ENCODE data around the gene IFFO2. TPM values are rescaled to one million over a fixed set of nuclear protein-coding genes. Genes with fewer than 3 reads are reported as not detected.

The IFFO2 gene
- total and polyA plus RNA-seq, 2 of the 13 experiments (the other 11 are each of a cell fraction or from before 2014, with no cell fraction given): 7.3 to 16.7 TPM

DNA sequence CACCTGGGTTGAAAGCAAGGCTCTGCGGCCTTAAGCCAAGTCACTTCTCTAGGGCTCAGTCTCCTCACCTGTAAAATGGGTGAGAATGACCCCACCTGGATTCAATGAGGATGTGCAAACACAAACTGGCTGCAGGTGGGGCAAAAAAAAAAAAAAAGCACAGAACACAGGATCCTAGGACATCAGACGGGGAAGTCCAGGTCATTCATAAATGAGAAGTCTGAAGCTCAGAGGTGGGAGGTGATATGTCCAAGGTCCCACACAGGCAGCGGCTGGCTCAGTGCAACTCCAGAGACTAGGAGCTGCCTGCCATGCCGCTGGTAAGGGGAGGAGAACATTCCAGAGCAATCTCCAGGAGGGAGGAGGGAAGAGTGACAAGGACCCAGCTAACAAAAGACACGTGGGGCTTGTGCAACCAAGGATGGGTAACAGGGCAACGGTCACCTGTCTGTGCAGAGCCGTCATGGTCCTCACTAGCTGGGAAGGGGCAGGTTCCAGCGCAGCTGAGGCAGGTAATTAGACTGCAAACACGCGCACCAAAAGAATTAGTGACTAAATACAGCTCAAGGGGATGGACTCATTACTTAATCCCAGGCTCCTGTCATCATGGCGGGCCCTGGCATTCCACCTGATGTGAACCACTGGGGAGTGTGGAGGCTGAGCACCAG lies 19.5 kb downstream of the IFFO2 start (continued):
- TF ChIP-seq KDM5B (CRISPR knock-in tag; IDR thresholded peaks at IDR 0.05; ENCODE audit: borderline replicate concordance): peak; percentile 57; the same call in 1 of the 2 replicates
- TF ChIP-seq, protein P1, sequence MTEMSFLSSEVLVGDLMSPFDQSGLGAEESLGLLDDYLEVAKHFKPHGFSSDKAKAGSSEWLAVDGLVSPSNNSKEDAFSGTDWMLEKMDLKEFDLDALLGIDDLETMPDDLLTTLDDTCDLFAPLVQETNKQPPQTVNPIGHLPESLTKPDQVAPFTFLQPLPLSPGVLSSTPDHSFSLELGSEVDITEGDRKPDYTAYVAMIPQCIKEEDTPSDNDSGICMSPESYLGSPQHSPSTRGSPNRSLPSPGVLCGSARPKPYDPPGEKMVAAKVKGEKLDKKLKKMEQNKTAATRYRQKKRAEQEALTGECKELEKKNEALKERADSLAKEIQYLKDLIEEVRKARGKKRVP (CRISPR knock-in tag; IDR thresholded peaks at IDR 0.05): no peak
- peak; percentile 36; the same call in 1 of the 2 replicates for TF ChIP-seq ZSCAN9 (CRISPR knock-in tag; IDR thresholded peaks at IDR 0.05; ENCODE audit: borderline replicate concordance)
- TF ChIP-seq ONECUT2 (CRISPR knock-in tag; IDR thresholded peaks at IDR 0.05): no peak
- TF ChIP-seq ZNF891 (CRISPR knock-in tag; IDR thresholded peaks at IDR 0.05): 0 out of 2 replicates have a peak, but pooled peaks have one; percentile 55
- no peak for TF ChIP-seq MTF1 (CRISPR knock-in tag; IDR thresholded peaks at IDR 0.05)
- TF ChIP-seq GATA4 (IDR thresholded peaks at IDR 0.05; ENCODE audit: borderline replicate concordance, low read depth): no peak
- TF ChIP-seq, protein P2, sequence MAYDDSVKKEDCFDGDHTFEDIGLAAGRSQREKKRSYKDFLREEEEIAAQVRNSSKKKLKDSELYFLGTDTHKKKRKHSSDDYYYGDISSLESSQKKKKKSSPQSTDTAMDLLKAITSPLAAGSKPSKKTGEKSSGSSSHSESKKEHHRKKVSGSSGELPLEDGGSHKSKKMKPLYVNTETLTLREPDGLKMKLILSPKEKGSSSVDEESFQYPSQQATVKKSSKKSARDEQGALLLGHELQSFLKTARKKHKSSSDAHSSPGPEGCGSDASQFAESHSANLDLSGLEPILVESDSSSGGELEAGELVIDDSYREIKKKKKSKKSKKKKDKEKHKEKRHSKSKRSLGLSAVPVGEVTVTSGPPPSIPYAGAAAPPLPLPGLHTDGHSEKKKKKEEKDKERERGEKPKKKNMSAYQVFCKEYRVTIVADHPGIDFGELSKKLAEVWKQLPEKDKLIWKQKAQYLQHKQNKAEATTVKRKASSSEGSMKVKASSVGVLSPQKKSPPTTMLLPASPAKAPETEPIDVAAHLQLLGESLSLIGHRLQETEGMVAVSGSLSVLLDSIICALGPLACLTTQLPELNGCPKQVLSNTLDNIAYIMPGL (CRISPR knock-in tag; IDR thresholded peaks at IDR 0.05; ENCODE audit: borderline replicate concordance in 1 of 2, low read depth in 1 of 2): no peak
- TF ChIP-seq ZNF383 (CRISPR knock-in tag; IDR thresholded peaks at IDR 0.05; ENCODE audit: borderline replicate concordance): no peak
- TF ChIP-seq ZNF496 (CRISPR knock-in tag; IDR thresholded peaks at IDR 0.05; ENCODE audit: insufficient replicate concordance): no peak
- peak; percentile 52; the same call in 1 of the 2 replicates for TF ChIP-seq KMT2B (CRISPR knock-in tag; IDR thresholded peaks at IDR 0.05)
- TF ChIP-seq, protein P3, sequence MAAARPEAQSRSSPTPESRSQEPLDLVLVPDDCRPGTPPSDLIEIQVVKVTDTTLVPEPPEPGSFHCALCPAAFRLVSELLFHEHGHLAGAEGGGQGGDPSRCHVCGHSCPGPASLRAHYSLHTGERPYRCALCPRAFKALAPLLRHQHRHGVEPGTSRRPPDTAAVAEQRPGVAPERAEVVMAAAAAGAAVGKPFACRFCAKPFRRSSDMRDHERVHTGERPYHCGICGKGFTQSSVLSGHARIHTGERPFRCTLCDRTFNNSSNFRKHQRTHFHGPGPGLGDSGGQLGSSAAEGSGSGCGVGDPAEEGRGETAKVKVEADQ (CRISPR knock-in tag; IDR thresholded peaks at IDR 0.05; ENCODE audit: borderline replicate concordance): no peak
- peak; percentile 80; the same call in 1 of the 2 replicates for TF ChIP-seq ZNF232 (CRISPR knock-in tag; IDR thresholded peaks at IDR 0.05; ENCODE audit: borderline replicate concordance)
- no peak for TF ChIP-seq SMC3 (IDR thresholded peaks at IDR 0.05; ENCODE audit: low read length)
- no peak for TF ChIP-seq KLF9 (CRISPR knock-in tag; IDR thresholded peaks at IDR 0.05; ENCODE audit: low read depth)
- no peak for TF ChIP-seq PHB2 (IDR thresholded peaks at IDR 0.05; ENCODE audit: partially characterized antibody)
- no peak for TF ChIP-seq MTF2 (CRISPR knock-in tag; IDR thresholded peaks at IDR 0.05; ENCODE audit: borderline replicate concordance)
- TF ChIP-seq, protein P4, sequence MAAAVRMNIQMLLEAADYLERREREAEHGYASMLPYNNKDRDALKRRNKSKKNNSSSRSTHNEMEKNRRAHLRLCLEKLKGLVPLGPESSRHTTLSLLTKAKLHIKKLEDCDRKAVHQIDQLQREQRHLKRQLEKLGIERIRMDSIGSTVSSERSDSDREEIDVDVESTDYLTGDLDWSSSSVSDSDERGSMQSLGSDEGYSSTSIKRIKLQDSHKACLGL (CRISPR knock-in tag; IDR thresholded peaks at IDR 0.05): no peak; the same call in 1 of the 2 replicates
- TF ChIP-seq MED13 (CRISPR knock-in tag; IDR thresholded peaks at IDR 0.05): 0 out of 2 replicates have a peak, but pooled peaks have one; percentile 50
- TF ChIP-seq, protein P5, sequence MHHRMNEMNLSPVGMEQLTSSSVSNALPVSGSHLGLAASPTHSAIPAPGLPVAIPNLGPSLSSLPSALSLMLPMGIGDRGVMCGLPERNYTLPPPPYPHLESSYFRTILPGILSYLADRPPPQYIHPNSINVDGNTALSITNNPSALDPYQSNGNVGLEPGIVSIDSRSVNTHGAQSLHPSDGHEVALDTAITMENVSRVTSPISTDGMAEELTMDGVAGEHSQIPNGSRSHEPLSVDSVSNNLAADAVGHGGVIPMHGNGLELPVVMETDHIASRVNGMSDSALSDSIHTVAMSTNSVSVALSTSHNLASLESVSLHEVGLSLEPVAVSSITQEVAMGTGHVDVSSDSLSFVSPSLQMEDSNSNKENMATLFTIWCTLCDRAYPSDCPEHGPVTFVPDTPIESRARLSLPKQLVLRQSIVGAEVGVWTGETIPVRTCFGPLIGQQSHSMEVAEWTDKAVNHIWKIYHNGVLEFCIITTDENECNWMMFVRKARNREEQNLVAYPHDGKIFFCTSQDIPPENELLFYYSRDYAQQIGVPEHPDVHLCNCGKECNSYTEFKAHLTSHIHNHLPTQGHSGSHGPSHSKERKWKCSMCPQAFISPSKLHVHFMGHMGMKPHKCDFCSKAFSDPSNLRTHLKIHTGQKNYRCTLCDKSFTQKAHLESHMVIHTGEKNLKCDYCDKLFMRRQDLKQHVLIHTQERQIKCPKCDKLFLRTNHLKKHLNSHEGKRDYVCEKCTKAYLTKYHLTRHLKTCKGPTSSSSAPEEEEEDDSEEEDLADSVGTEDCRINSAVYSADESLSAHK (CRISPR knock-in tag; IDR thresholded peaks at IDR 0.05; ENCODE audit: borderline replicate concordance): no peak
- TF ChIP-seq ZNF235 (CRISPR knock-in tag; IDR thresholded peaks at IDR 0.05; ENCODE audit: borderline replicate concordance): no peak
- TF ChIP-seq ELF3 (CRISPR knock-in tag; IDR thresholded peaks at IDR 0.05): no peak
- TF ChIP-seq GZF1 (CRISPR knock-in tag; IDR thresholded peaks at IDR 0.05): peak; percentile 80; the same call in 1 of the 2 replicates
- TF ChIP-seq MXI1 (IDR thresholded peaks at IDR 0.05; ENCODE audit: borderline replicate concordance, low read depth, low read length): no peak; the same call in 2 of the 3 replicates
